PC-9 (cell line): ENCODE results near the gene GALNT10. TPM values are rescaled to one million over a fixed set of nuclear protein-coding genes. Genes with fewer than 3 reads are reported as not detected.

Source experiments
- BruUV-seq: library from RNA; stranded (reverse); fragments of 400-500 nt; replicated peaks from 2 replicates; lab custom pipeline; 2021; lab: Mats Ljungman, UMichigan
- CTCF ChIA-PET: fragments of 300-600 bp; sonication (Branson Sonifier 250); formaldehyde crosslinking; loops from one replicate; lab custom pipeline; 2022; ENCODE audit warnings: antibody characterized with exemption; lab: Charles Lee
- POLR2A ChIA-PET: fragments of 300-600 bp; sonication (Branson Sonifier 250); formaldehyde crosslinking; loops from one replicate; lab custom pipeline; 2022; ENCODE audit warnings: antibody characterized with exemption; ENCODE audit not compliant: unreplicated experiment; lab: Charles Lee
- DNase-seq, 2 experiments: peaks; one replicate each; pipeline versions ENCODE4 v3.0.0 to v3.0.0-alpha.2; 2015 to 2022; ENCODE audit warnings: mixed read lengths in 1 of 2
- H2AFZ ChIP-seq: fragments of 200-600 bp; sonication (generic); 2 replicates; pipeline ENCODE4 v1.8.1; 2017; ENCODE audit warnings: antibody characterized with exemption
- H3F3A ChIP-seq: fragments of 200-600 bp; sonication (generic); 2 replicates; pipeline ENCODE4 v1.8.1; 2017; ENCODE audit warnings: antibody characterized with exemption, mild to moderate bottlenecking, low read depth; ENCODE audit not compliant: insufficient read depth
- H3K27ac ChIP-seq: fragments of 200-600 bp; sonication (generic); 2 replicates; pipeline ENCODE4 v1.6.1; 2016; ENCODE audit warnings: mixed run types
- H3K27me3 ChIP-seq: fragments of 200-600 bp; sonication (generic); 2 replicates; pipeline ENCODE4 v1.6.1; 2016; ENCODE audit warnings: low read depth, mixed run types; ENCODE audit not compliant: insufficient read depth
- H3K36me3 ChIP-seq: fragments of 200-600 bp; sonication (generic); 2 replicates; pipeline ENCODE4 v1.6.1; 2016; ENCODE audit warnings: low read depth, mixed run types
- H3K4me1 ChIP-seq: fragments of 200-600 bp; sonication (generic); replicated peaks from 2 replicates; pipeline ENCODE4 v1.6.1; 2016; ENCODE audit warnings: mixed run types; ENCODE audit not compliant: insufficient read depth
- H3K4me2 ChIP-seq: fragments of 200-600 bp; sonication (generic); 2 replicates; pipeline ENCODE4 v1.6.1; 2017; ENCODE audit warnings: mixed run types
- H3K4me3 ChIP-seq: fragments of 200-600 bp; sonication (generic); 2 replicates; pipeline ENCODE4 v1.6.1; 2016; ENCODE audit warnings: mixed run types
- H3K79me2 ChIP-seq: fragments of 200-600 bp; sonication (generic); 2 replicates; pipeline ENCODE4 v1.6.1; 2017; ENCODE audit warnings: low read depth, mixed run types
- H3K9me2 ChIP-seq: fragments of 200-600 bp; sonication (generic); 2 replicates; pipeline ENCODE4 v1.8.1; 2017; ENCODE audit warnings: mild to moderate bottlenecking; ENCODE audit not compliant: insufficient read depth
- H3K9me3 ChIP-seq: fragments of 200-600 bp; sonication (generic); 2 replicates; pipeline ENCODE4 v1.8.1; 2016; ENCODE audit warnings: low read depth; ENCODE audit not compliant: insufficient read depth
- H4K20me1 ChIP-seq: fragments of 200-600 bp; sonication (generic); 2 replicates; pipeline ENCODE4 v1.8.1; 2017; ENCODE audit not compliant: insufficient read depth
- CTCF ChIP-seq: fragments of 200-600 bp; sonication (generic); conservative IDR thresholded peaks from 2 replicates; pipeline ENCODE4 v1.6.1; 2017; ENCODE audit warnings: mixed run types, antibody characterized with exemption, mild to moderate bottlenecking, moderate library complexity
- EZH2 ChIP-seq: fragments of 200-600 bp; sonication (generic); IDR thresholded peaks from 2 replicates; pipeline ENCODE4 v1.8.0; 2017; ENCODE audit warnings: antibody characterized with exemption, low read depth
- intact Hi-C: fragments of 100-400 bp; cut with micrococcal nuclease; formaldehyde crosslinking; loops from one replicate; pipeline ENCODE4 v1.10.0; 2022; ENCODE audit not compliant: unreplicated experiment
- total RNA-seq: library from RNA; stranded (reverse); gene quantifications from 2 replicates; pipeline ENCODE4 v1.2.3, GENCODE V29; 2021

The GALNT10 gene
- total RNA-seq, 1 experiment from 2014 or later = 101 TPM

- Histone ChIP-seq H3K4me3 (no peak overlapping the region), H3K9me2 (no peaks in the 10 kb centered on the region), H3K4me2 (no peak overlapping the region), H4K20me1 (no peaks in the 10 kb centered on the region), H3K79me2 (no peaks in the 10 kb centered on the region), H3K36me3 (peaks cover 17% of the 10 kb centered on the region; the same call in 1 of the 2 replicates), H3F3A (no peaks in the 10 kb centered on the region), H3K27ac (no peak overlapping the region), H3K27me3 (no peaks in the 10 kb centered on the region), H3K9me3 (no peaks in the 10 kb centered on the region), H2AFZ (no peak overlapping the region), H3K4me1 (no peaks in the 10 kb centered on the region)
- CTCF ChIA-PET = no interaction called here
- no peak for DNase-seq
- BruUV-seq = no TSS peak
- TF ChIP-seq EZH2 = no peak
- TF ChIP-seq CTCF = no peak
- POLR2A ChIA-PET = no interaction called here
- intact Hi-C loops = no loop called here
Measured at GRCh38 chr5:154455585-154455984, 265.1 kb downstream of the GALNT10 start.

- H3K4me2 ChIP-seq = no peak overlapping the region
- TF ChIP-seq CTCF = no peak
- TF ChIP-seq EZH2 = no peak
- no peak for DNase-seq
- no TSS peak for BruUV-seq
- no peak overlapping the region for H2AFZ ChIP-seq
- intact Hi-C loops = no loop called here
- ChIA-PET CTCF (interaction anchor here (0.9 kb wide), 1 partner anchor 11 kb away, joined by 4 read pairs; no protein-coding TSS in a partner anchor), POLR2A (interaction anchor here (0.6 kb wide), 1 partner anchor 61 kb away, joined by 3 read pairs; no protein-coding TSS in a partner anchor)
- no peaks in the 10 kb centered on the region for H4K20me1 ChIP-seq
- peaks cover 3% of the 10 kb centered on the region; the same call in 1 of the 2 replicates for H3F3A ChIP-seq
- H3K4me1 ChIP-seq = no peaks in the 10 kb centered on the region
- H3K9me3 ChIP-seq = no peaks in the 10 kb centered on the region
- H3K27ac ChIP-seq = no peak overlapping the region
- peaks cover 17% of the 10 kb centered on the region; the same call in 1 of the 2 replicates for H3K36me3 ChIP-seq
- no peak overlapping the region for H3K4me3 ChIP-seq
- H3K9me2 ChIP-seq = no peaks in the 10 kb centered on the region
- no peaks in the 10 kb centered on the region for H3K27me3 ChIP-seq
- no peaks in the 10 kb centered on the region for H3K79me2 ChIP-seq
Measured at GRCh38 chr5:154456540-154456939, 266.0 kb downstream of the GALNT10 start.

- no peak overlapping the region for H3K27ac ChIP-seq
- intact Hi-C loops = no loop called here
- H2AFZ ChIP-seq = no peak overlapping the region
- H3K27me3 ChIP-seq = no peaks in the 10 kb centered on the region
- no peaks in the 10 kb centered on the region for H3K9me3 ChIP-seq
- H3K4me3 ChIP-seq = no peak overlapping the region
- ChIA-PET CTCF (no interaction called here), POLR2A (no interaction called here)
- H3F3A ChIP-seq = peaks cover 7% of the 10 kb centered on the region; the same call in 1 of the 2 replicates
- no peaks in the 10 kb centered on the region for H3K79me2 ChIP-seq
- DNase-seq = no peak
- no peak for TF ChIP-seq CTCF
- TF ChIP-seq EZH2 = no peak
- no peaks in the 10 kb centered on the region for H3K9me2 ChIP-seq
- peaks cover 12% of the 10 kb centered on the region; the same call in 1 of the 2 replicates for H3K36me3 ChIP-seq
- H3K4me1 ChIP-seq = no peaks in the 10 kb centered on the region
- no TSS peak for BruUV-seq
- no peak overlapping the region for H3K4me2 ChIP-seq
- no peaks in the 10 kb centered on the region for H4K20me1 ChIP-seq
Measured at GRCh38 chr5:154459015-154459414, 268.5 kb downstream of the GALNT10 start.
